ENCODE results near the gene DFFB.

DFFB gene

DNA sequence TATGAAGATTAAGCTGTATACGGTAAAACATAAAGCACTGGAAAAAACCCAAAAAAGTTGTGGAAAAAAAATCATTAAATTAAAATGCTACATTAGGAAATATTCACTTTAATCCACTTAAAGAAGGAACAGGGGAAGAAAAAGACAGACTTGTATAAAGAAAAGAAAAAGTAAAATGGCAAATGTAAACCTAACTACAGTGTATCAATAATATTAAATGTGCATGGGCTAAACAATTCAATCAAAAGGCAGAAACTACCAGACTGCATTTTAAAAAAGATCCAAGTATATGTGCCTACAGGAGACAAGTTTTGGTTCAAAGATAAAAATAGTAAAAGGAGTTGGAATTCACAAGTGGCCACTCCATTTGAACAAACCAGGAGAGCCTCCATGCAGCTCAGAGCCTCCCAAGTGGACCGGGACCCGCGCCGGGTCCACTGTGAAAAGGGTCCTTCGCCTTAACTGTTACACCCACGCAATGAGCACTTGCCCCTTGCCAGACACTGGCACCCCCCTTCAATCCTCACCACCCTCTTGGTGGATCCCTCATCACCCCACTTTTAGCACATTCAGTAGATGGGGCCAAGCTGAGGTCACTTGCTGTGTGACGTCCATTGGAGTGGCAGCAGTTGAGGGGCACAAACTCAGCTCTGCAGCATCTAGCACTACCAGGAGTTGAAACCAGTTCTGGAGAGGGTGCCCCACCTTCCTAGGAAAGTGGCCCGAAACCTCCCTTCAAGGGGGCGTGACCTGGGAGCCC is 41.9 kb downstream of the DFFB start:
- DNase-seq = no peak

GRCh38 chr1:3899754-3900149 is 42.5 kb downstream of the DFFB start:
- DNase-seq = peak; percentile 39

GRCh38 chr1:3900150-3900968 is 43.1 kb downstream of the DFFB start, which contains the start of gene C1orf174:
TSS of gene C1orf174 (minus strand) at chr1:3900272. CDS start at chr1:3900186, 86 bp downstream.
- peak; percentile 100 for DNase-seq

DNA sequence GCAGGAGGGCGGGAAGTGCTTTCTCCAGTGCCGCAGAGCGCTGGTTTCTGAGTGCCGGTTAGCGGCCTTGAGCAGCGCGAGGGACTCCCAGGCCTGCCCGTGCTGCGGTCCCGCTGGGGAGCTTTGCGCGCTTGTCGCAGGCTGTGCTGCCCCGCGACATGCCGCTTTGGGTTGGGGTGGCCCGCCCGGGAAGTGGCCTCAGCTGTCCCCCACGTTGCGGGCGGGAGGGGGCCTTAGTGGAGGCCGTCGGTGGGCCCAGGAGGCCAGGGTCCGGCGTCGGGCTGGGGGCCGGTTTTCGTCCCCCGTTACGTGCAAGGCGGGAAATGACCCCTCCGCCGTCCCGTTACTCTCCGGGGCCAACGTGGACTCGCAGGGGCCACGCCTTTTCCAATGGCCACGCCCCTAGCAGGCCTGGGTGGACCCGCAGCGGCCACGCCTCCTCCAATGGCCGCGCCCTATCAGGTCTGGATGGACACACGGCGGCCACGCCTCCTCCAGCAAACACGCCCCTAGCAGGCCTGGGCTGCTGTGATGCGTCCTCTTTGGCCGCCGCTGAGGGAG is 43.8 kb downstream of the DFFB start:
- peak; percentile 30 for DNase-seq

GRCh38 chr1:3902111-3902511 is 44.8 kb downstream of the DFFB start:
- DNase-seq = no peak

GRCh38 chr1:3902571-3903091 is 45.4 kb downstream of the DFFB start:
- peak; percentile 44 for DNase-seq

GRCh38 chr1:3903141-3904005 is 46.1 kb downstream of the DFFB start:
- peak; percentile 68 for DNase-seq

- DNase-seq = no peak
Measured at GRCh38 chr1:3904006-3904842, 46.9 kb downstream of the DFFB start.

DNA sequence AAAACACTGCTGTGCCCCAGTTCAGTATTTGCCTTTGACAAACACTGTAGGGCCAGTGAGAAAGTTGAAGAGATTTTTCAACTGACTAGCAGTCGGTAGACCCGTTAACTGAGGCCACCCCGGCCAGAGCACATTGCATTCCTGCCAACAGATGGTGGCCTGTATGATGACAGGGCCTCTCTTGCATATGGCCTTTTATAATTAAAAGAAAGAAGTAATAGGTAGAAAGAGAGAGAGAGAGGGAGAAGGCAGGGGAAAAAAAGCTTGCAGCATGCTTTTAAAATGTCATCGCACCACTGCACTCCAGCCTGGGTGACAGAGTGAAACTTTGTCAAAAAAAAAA is 47.5 kb downstream of the DFFB start:
- DNase-seq = no peak

GRCh38 chr1:3905266-3905952 is 48.1 kb downstream of the DFFB start:
- DNase-seq = no peak

GRCh38 chr1:3905953-3906671 is 48.8 kb downstream of the DFFB start:
- no peak for DNase-seq

DNA sequence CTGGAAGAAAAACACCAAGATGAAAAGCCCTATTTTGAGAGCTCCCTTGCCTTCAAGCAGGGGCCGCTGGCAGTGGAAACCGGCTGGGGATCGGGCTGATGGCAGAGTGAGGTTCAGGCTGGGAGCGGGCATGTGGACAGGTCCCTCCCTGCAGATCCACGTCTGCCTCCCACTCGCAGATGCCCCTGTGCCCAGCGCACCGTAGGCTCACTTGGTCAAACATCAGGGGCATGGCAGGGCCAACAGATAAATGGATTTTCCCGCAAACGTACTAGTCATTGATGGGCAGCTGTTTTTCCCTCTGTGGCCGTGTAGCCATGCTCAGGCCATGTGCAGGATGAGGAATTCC is 49.4 kb downstream of the DFFB start:
- DNase-seq = no peak

GRCh38 chr1:3907031-3907534 is 49.8 kb downstream of the DFFB start:
- DNase-seq = no peak

DNA sequence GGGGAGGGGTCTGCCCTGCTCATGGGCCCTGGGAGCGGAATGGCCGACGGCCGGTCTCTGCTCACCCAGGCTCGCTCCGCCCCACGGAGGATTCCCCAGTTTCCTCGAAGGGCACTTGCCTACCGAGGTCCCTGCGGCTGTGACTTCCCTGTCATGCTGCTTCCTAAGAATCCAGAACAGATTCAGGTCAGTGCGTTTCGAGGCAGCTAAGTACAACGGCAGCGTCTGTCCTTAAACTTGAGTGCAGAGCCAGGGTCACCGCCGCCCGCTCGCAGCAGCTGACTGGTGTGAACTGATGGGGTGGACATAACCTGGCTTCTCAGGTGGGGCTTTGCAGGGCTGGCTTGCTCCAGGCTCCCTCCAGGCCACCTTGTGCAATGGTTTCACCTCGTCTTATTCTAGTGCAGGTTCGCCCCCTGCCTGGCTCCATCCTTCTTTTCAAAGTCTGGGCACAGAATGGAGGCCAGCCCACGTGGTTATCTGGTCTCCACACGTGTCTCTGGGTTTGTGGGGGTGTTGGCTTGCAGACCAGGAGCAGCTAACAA is 50.4 kb downstream of the DFFB start:
- DNase-seq = no peak

DNA sequence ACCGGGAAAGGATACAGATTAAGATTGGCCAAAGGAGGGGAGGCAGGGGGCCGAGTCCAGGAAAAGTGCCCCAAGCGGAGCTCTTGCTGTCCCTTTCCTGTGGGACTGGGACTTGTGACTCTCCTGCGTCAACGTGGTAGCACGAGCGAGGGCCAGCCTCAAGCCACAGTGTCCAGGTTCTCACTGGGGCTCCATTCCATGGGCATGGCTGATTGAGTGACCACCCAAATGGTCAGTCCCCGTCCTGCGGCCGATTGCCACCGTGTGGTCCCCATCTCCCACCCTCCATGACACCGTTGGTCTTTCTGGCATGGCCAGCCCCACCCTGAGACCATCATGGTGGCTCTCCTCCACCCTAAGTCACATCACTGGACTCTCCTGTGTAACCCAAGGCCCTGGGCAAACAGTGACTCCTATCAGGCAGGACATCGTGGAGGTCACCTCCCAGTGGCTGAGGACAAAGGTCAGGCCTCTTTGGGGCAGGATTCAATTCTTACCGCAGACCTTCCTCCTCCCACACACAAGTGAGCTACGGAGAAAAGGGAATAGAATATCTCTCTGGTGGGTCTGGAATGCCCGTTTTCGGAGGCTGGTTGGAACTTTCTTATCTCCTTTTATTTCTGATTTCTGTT is 51.7 kb downstream of the DFFB start:
- DNase-seq = no peak

DNA sequence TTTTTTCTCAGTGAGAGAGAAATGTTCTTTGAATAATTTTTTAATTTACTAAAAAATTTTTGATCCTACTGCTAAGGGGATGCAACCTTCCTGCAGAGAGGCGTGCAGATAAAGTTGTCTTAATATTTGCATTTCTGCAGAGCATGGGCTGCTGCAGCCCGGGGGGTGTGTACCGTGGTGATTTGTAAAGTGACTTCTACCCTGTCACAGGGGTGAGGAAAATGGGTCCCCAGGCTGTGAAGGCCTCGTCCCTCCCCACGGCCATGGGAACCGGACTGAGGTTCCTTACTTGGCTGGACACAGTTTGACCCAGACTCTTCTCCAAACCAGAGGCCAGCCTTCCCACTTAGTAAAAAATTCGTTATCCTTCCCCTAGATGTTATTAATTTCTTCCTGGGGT is 52.3 kb downstream of the DFFB start:
- no peak for DNase-seq

DNA sequence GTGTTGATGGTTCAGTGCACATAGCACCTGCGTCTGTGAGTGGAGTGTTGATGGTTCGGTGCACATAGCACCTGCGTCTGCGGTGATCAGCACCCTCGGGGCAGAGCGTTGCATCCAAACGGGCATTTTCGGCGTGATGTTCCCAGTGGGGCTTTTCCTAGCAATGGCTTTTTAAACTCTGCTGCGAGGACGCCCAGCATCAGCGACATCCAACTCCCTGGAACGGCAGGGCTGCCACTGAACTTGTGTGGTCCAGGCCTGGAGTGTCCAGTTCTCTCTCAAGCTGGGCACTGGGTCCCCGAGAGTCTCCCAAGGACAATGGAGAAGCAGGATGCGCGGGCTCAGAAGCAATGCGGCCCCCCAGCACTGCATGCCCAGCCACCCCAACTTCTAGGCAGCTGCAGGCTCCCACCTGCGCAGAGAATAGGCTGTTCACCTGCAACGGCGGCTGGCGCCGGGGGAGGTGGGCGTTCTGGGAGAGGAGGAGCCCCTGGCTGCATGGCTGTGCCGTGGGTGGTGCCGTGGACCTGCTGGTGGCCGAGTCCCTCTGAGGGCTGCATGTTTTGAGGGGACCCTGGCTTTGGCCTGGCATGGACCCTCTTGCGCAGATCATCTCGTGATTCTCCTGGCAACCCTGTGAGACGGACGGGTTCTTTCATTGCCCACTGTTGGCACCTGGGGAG is 52.9 kb downstream of the DFFB start:
- DNase-seq = peak; percentile 44

- DNase-seq = peak; percentile 72
Measured at GRCh38 chr1:3910857-3911845, 53.9 kb downstream of the DFFB start.
